Kidney (tissue), 14 donors: Measurements from ENCODE around the gene ACOX3. TPM values are rescaled to one million over a fixed set of nuclear protein-coding genes. Genes with fewer than 3 reads are reported as not detected.

ENCODE experiments used
- DNase-seq, 5 donors: peaks; one replicate each; pipeline ENCODE4 v3.0.0-alpha.2; 2013 to 2020
- FAIRE-seq: peaks from 2 replicates; lab custom pipeline; 2012; peaks lifted over from hg19 to GRCh38; lab: Jason Lieb, UNC
- H3K27ac ChIP-seq, 2 donors: one replicate each; pipeline ENCODE4 v1.7.0; 2013; ENCODE audit warnings: low read depth in 2 of 2, low read length in 2 of 2, inconsistent platforms in 1 of 2
- H3K27me3 ChIP-seq: one replicate; pipeline ENCODE4 v1.7.1; 2013; ENCODE audit warnings: low read length, inconsistent platforms; ENCODE audit not compliant: control insufficient read depth, insufficient read depth
- H3K36me3 ChIP-seq, 3 donors: one replicate each; pipeline versions ENCODE4 v1.7.0 to v1.7.1; 2013; ENCODE audit warnings: low read length in 3 of 3, control low read depth in 1 of 3, inconsistent platforms in 1 of 3; ENCODE audit not compliant: insufficient read depth in 3 of 3, control insufficient read depth in 2 of 3
- H3K4me1 ChIP-seq, 3 donors: one replicate each; pipeline versions ENCODE4 v1.7.0 to v1.7.1; 2013; ENCODE audit warnings: low read length in 3 of 3, inconsistent platforms in 1 of 3, low read depth in 1 of 3; ENCODE audit not compliant: control insufficient read depth in 2 of 3, insufficient read depth in 2 of 3
- H3K4me3 ChIP-seq, 3 donors: one replicate each; pipeline versions ENCODE4 v1.7.0 to v1.8.1; 2013; ENCODE audit warnings: low read length in 3 of 3, control low read depth in 1 of 3, inconsistent platforms in 1 of 3
- H3K9ac ChIP-seq, 3 donors: one replicate each; pipeline versions ENCODE4 v1.7.0 to v1.7.1; 2013; ENCODE audit warnings: low read length in 3 of 3, control low read depth in 1 of 3, inconsistent platforms in 1 of 3
- H3K9me3 ChIP-seq, 3 donors: one replicate each; pipeline versions ENCODE4 v1.7.0 to v1.7.1; 2013; ENCODE audit warnings: low read length in 3 of 3, control low read depth in 1 of 3, inconsistent platforms in 1 of 3; ENCODE audit not compliant: control insufficient read depth in 2 of 3, insufficient read depth in 1 of 3
- intact Hi-C: fragments of 100-400 bp; cut with DNase I; formaldehyde crosslinking; loops from one replicate; pipeline ENCODE4 v1.11.1; 2022
- polyA plus RNA-seq: library from polyadenylated mRNA; stranded (reverse); fragments of 350-450 nt; fragmentation: Illumina TruSeq; extraction: RNeasy Lipid Tissue Mini Kit (QIAGEN cat#74804); gene quantifications from one replicate; pipeline ENCODE4 v1.2.3, GENCODE V29; 2014; ENCODE audit warnings: low read depth, low replicate concordance; ENCODE audit not compliant: insufficient read depth
- total RNA-seq: library from RNA; stranded (reverse); fragmentation: NEBNext Ultra II Directional; extraction: Animal tissue kit (Norgen Biotek cat#: 25700); gene quantifications from one replicate; pipeline ENCODE4 v1.2.1, GENCODE V29; 2021
- TF ChIP-seq, protein P1 (sequence below): IDR thresholded peaks from 3 replicates; pipeline ENCODE4 v1.5.1; 2012; ENCODE audit warnings: mild to moderate bottlenecking, moderate library complexity, borderline replicate concordance; ENCODE audit not compliant: insufficient read depth; ENCODE audit errors: extremely low read depth
- donor health status: control.
- donor health status: control.
- donor health status: control.
- donor health status: control.
- donor health status: control.
- donor health status: DM: yes; HTN: yes; CAD: no.
- donor health status: Normal renal cell carcinoma (clear cell type).

Gene ACOX3
- total and polyA plus RNA-seq, 2 donors from 2014 or later: 10.1 to 21.7 TPM

DNA sequence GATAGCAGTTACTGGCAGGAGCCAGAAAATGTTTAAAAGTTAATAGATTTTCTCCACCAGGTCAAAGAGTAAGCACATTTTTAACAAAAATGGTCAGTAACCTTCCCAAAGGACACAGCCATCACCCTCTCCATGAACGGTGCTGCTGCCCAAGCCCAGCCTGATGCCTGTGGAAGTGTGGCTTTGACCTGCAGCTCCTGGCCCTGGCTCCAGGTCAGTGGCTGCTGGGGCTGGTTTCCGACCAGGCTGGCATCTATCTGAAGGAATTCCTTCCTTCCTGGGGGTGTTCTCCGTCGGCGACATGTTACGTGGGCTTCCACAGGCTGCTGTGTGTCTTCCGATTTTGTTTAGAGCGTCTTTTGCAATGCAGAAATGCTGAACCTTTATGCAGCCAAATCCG is 61.7 kb downstream of the ACOX3 start:
- Histone ChIP-seq H3K27ac (no peak overlapping the region), H3K9ac (no peak overlapping the region), H3K4me3 (no peak overlapping the region), H3K27me3 (no peaks in the 10 kb centered on the region), H3K36me3 (peaks cover 0 to 3% (median 2%) of the 10 kb centered on the region in 3 donors), H3K9me3 (no peaks in the 10 kb centered on the region), H3K4me1 (peaks cover 0 to 2% (median 0%) of the 10 kb centered on the region in 3 donors)
- TF ChIP-seq, protein P1, sequence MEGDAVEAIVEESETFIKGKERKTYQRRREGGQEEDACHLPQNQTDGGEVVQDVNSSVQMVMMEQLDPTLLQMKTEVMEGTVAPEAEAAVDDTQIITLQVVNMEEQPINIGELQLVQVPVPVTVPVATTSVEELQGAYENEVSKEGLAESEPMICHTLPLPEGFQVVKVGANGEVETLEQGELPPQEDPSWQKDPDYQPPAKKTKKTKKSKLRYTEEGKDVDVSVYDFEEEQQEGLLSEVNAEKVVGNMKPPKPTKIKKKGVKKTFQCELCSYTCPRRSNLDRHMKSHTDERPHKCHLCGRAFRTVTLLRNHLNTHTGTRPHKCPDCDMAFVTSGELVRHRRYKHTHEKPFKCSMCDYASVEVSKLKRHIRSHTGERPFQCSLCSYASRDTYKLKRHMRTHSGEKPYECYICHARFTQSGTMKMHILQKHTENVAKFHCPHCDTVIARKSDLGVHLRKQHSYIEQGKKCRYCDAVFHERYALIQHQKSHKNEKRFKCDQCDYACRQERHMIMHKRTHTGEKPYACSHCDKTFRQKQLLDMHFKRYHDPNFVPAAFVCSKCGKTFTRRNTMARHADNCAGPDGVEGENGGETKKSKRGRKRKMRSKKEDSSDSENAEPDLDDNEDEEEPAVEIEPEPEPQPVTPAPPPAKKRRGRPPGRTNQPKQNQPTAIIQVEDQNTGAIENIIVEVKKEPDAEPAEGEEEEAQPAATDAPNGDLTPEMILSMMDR: no peak
- intact Hi-C loops: no loop called here
- DNase-seq (no peak), FAIRE-seq (no peak)

DNA sequence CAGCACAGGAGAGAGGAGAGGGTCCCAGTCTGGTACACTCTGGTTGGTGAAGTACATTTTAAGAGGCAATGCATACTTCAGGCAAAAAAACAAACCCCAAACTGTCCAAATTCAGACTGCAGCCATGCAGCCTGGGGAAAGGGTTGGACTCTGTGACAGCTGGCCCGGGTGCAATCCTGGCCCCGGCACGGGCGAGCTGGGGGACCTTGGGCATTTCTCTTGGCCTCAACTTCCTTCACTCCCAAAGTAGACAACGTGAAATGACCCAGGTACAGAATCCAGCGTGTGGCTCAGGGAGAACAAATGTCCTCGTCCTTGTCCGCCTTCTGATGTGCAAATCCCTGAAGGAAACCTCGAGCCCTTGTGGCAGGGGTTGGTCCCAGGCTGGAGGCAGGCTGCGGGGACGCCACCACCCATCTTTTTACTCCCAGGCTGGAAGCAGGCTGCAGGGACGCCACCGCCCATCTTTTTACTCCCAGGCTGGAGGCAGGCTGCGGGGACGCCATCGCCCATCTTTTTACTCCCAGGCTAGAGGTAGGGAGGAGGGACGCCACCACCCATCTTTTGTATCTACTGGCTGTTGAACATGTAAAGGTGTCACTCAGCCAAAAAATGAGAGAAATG is 62.3 kb downstream of the ACOX3 start:
- no peaks in the 10 kb centered on the region for H3K9me3 ChIP-seq
- H3K9ac ChIP-seq: no peak overlapping the region
- FAIRE-seq: no peak
- H3K4me1 ChIP-seq: no peaks in the 10 kb centered on the region
- TF ChIP-seq, protein P1: no peak
- no peak overlapping the region for H3K4me3 ChIP-seq
- no peaks in the 10 kb centered on the region for H3K27me3 ChIP-seq
- no peak overlapping the region for H3K27ac ChIP-seq
- peak in 1 of 5 donors; percentile 49 for DNase-seq
- H3K36me3 ChIP-seq: peaks cover 0 to 3% (median 2%) of the 10 kb centered on the region in 3 donors
- intact Hi-C loops: no loop called here

DNA sequence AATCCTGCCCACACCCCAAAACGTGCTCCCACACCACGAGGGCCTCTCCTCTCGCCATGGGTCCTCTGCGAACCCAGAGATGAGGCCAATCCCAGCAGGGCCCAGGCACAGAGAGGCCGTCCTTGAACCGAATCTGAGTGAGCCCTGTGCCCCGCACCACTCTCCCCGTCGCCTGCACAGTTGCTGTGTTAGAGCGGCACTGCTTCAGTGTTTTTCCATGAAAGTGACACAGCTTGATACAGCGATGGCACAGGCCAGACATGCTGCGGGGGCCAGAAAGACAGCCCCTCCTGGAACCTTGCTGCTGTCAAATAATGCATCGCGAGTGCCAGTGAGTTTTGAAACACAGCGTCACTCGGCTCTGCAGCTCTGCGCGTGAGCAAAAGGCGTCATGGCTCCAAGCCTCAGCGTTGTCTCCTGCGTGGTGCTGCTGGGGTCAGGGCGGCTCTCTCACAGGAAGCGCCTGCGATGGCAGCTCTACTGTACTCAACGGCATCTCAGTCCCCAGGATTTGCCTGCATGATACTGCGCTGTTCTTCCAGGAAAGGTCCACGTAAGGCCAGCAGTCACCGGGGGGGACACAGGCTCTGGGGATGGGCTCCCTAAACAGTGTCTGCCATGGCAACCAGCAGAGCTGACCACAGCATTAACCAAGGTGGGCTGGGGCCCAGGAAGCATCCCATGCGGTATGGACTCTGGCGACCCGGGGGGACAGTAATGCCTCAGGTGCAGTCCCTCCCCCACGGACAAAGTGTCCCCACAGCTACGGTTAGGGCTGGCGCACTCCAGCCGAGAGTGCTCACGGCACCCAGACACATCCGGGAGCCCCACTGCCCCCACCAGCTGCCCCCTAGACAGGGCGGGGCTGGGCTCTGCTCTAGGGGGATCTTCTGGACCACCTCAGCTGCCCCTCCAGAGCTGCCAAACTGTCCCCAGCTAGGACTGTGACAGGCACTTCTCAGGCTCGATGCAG is 63.1 kb downstream of the ACOX3 start:
- DNase-seq (peak in 1 of 5 donors; percentile 59), FAIRE-seq (no peak)
- peaks cover 0 to 3% (median 2%) of the 10 kb centered on the region in 3 donors for H3K36me3 ChIP-seq
- TF ChIP-seq, protein P1: no peak
- H3K4me1 ChIP-seq: no peaks in the 10 kb centered on the region
- no peaks in the 10 kb centered on the region for H3K27me3 ChIP-seq
- intact Hi-C loops: no loop called here
- H3K9me3 ChIP-seq: no peaks in the 10 kb centered on the region
- no peak overlapping the region for H3K27ac ChIP-seq
- H3K4me3 ChIP-seq: no peak overlapping the region
- no peak overlapping the region for H3K9ac ChIP-seq
